ENCODE measurements around the gene CMTM1. TPM values are rescaled to one million over a fixed set of nuclear protein-coding genes. Genes with fewer than 3 reads are reported as not detected.

Gene CMTM1
- total and polyA plus RNA-seq, 2 donors (not counting 3 experiments of a cell fraction or from before 2014, with no cell fraction given): 3.0 to 12.3 TPM

- Histone ChIP-seq H4K20me1 (replicated peaks; ENCODE audit: control insufficient read depth, extremely low read depth, insufficient read depth, low read length) (no peaks in the 10 kb centered on the region), H3K4me2 (ENCODE audit: insufficient read depth, low read length) (no peak overlapping the region), H3K27me3 (ENCODE audit: control insufficient read depth in 2 of 2, insufficient read depth in 2 of 2, low read length in 2 of 2) (peaks cover 4 to 13% of the 10 kb centered on the region in 2 experiments), H3K9me3 (replicated peaks; ENCODE audit: control insufficient read depth, insufficient read depth, low read length) (no peaks in the 10 kb centered on the region), H3K27ac (ENCODE audit: insufficient read depth, low read depth, low read length) (no peak overlapping the region), H3K36me3 (ENCODE audit: control insufficient read depth in 2 of 2, extremely low read depth in 1 of 2, insufficient read depth in 2 of 2, low read length in 2 of 2) (no peaks in the 10 kb centered on the region), H3K79me2 (ENCODE audit: control insufficient read depth, insufficient read depth, low read length) (no peaks in the 10 kb centered on the region), H2AFZ (ENCODE audit: low read depth, low read length) (no peak overlapping the region), H3K9me1 (replicated peaks; ENCODE audit: control insufficient read depth, extremely low read depth, insufficient read depth, low read length) (no peaks in the 10 kb centered on the region), H3K4me1 (ENCODE audit: control insufficient read depth, extremely low read depth, insufficient read depth, low read length) (peaks cover 15% of the 10 kb centered on the region), H3K4me3 (replicated peaks in 1 of 3; ENCODE audit: insufficient read depth in 1 of 3, low read depth in 1 of 3, low read length in 3 of 3) (no peak overlapping the region), H3K9ac (replicated peaks; ENCODE audit: extremely low read depth, insufficient read depth, low read length) (no peak overlapping the region)
- no peak for TF ChIP-seq POLR2AphosphoS5 (IDR thresholded peaks at IDR 0.05; ENCODE audit: insufficient read depth, low read depth, low read length)
- no peak for TF ChIP-seq POLR2A (IDR thresholded peaks at IDR 0.05; ENCODE audit: low read depth, low read length)
- no peak for TF ChIP-seq JUN (IDR thresholded peaks at IDR 0.05; ENCODE audit: borderline replicate concordance, insufficient read depth, insufficient read length, low read depth)
- TF ChIP-seq, protein P1, sequence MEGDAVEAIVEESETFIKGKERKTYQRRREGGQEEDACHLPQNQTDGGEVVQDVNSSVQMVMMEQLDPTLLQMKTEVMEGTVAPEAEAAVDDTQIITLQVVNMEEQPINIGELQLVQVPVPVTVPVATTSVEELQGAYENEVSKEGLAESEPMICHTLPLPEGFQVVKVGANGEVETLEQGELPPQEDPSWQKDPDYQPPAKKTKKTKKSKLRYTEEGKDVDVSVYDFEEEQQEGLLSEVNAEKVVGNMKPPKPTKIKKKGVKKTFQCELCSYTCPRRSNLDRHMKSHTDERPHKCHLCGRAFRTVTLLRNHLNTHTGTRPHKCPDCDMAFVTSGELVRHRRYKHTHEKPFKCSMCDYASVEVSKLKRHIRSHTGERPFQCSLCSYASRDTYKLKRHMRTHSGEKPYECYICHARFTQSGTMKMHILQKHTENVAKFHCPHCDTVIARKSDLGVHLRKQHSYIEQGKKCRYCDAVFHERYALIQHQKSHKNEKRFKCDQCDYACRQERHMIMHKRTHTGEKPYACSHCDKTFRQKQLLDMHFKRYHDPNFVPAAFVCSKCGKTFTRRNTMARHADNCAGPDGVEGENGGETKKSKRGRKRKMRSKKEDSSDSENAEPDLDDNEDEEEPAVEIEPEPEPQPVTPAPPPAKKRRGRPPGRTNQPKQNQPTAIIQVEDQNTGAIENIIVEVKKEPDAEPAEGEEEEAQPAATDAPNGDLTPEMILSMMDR (IDR thresholded peaks at IDR 0.05; ENCODE audit: extremely low read depth in 1 of 2, insufficient read depth in 1 of 2, low read depth in 1 of 2, low read length in 2 of 2): no peak
- TF ChIP-seq EZH2 (IDR thresholded peaks at IDR 0.05; ENCODE audit: borderline replicate concordance, low read depth, low read length, severe bottlenecking): no peak
- TF ChIP-seq GATA2 (IDR thresholded peaks at IDR 0.05; ENCODE audit: insufficient read depth, insufficient read length, low read depth, low read length): no peak
- no peak for TF ChIP-seq FOS (IDR thresholded peaks at IDR 0.05; ENCODE audit: borderline replicate concordance, insufficient read depth, low read length)
- TF ChIP-seq MYC (IDR thresholded peaks at IDR 0.05; ENCODE audit: low read depth, low read length): no peak
- TF ChIP-seq, protein P2, sequence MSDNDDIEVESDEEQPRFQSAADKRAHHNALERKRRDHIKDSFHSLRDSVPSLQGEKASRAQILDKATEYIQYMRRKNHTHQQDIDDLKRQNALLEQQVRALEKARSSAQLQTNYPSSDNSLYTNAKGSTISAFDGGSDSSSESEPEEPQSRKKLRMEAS (IDR thresholded peaks at IDR 0.05; ENCODE audit: insufficient read depth, insufficient read length): no peak
- FAIRE-seq: no peak
- ChIA-PET POLR2A (no interaction called here), CTCF (interaction anchor here (0.9 to 1.4 kb wide), 2 partner anchors 14 to 34 kb away, joined by 4 read pairs; no protein-coding TSS in a partner anchor)
- BruUV-seq (replicated peaks): no TSS peak
- dilution Hi-C loops (cut with MboI; ENCODE audit: extremely low pct_ligation_motif_present, low sequenced_read_pairs): no loop called here
- no peak for DNase-seq (ENCODE audit: low read depth, low spot score)
- intact Hi-C loops (cut with micrococcal nuclease): no loop called here
Measured at GRCh38 chr16:66575060-66575459, 8.8 kb downstream of the CMTM1 start.

All from endothelial cell of umbilical vein (primary cell).